GM21723 (cell line): ENCODE results near the gene ATP8B3.

Source experiments
- ATAC-seq: cut with Tn5 transposase; IDR thresholded peaks from one replicate; pipeline ENCODE4 v1.9.1; 2021; ENCODE audit warnings: mild to moderate bottlenecking, moderate library complexity; ENCODE audit not compliant: unreplicated experiment

Gene ATP8B3

GRCh38 chr19:1837222-1837565 lies 25.1 kb upstream of the ATP8B3 start:
- ATAC-seq, result no peak

GRCh38 chr19:1836458-1837221 lies 24.6 kb upstream of the ATP8B3 start:
- ATAC-seq, result no peak

- no peak for ATAC-seq
Observed at GRCh38 chr19:1833540-1833939, 21.5 kb upstream of the ATP8B3 start.

GRCh38 chr19:1832046-1832663 lies 20.1 kb upstream of the ATP8B3 start:
- no peak for ATAC-seq

- no peak for ATAC-seq
Observed at GRCh38 chr19:1830978-1831377, 18.9 kb upstream of the ATP8B3 start.

- ATAC-seq, result no peak
Observed at GRCh38 chr19:1830568-1830967, 18.5 kb upstream of the ATP8B3 start.

- ATAC-seq, result no peak
Observed at GRCh38 chr19:1829958-1830357, 17.9 kb upstream of the ATP8B3 start.

- no peak for ATAC-seq
Observed at GRCh38 chr19:1828279-1829238, 16.5 kb upstream of the ATP8B3 start.

- ATAC-seq, result no peak
Observed at GRCh38 chr19:1827566-1828278, 15.6 kb upstream of the ATP8B3 start.

- ATAC-seq, result no peak
Observed at GRCh38 chr19:1826557-1827521, 14.8 kb upstream of the ATP8B3 start.

- ATAC-seq, result no peak
Observed at GRCh38 chr19:1825909-1826556, 14.0 kb upstream of the ATP8B3 start.

GRCh38 chr19:1824252-1824622 lies 12.2 kb upstream of the ATP8B3 start:
- no peak for ATAC-seq

- no peak for ATAC-seq
Observed at GRCh38 chr19:1823539-1824251, 11.6 kb upstream of the ATP8B3 start.

GRCh38 chr19:1823020-1823419 lies 10.9 kb upstream of the ATP8B3 start:
- no peak for ATAC-seq

GRCh38 chr19:1822210-1822609 lies 10.1 kb upstream of the ATP8B3 start:
- no peak for ATAC-seq

GRCh38 chr19:1819341-1820255 lies 7.5 kb upstream of the ATP8B3 start:
- ATAC-seq, result no peak

GRCh38 chr19:1818549-1819195 lies 6.6 kb upstream of the ATP8B3 start:
- ATAC-seq, result no peak
